ENCODE measurements around the gene SLC22A15. TPM values are rescaled to one million over a fixed set of nuclear protein-coding genes. Genes with fewer than 3 reads are reported as not detected.

SLC22A15 gene
- total and polyA plus RNA-seq, 12 donors = 0.97 to 13.1 (median 7.7) TPM

DNA sequence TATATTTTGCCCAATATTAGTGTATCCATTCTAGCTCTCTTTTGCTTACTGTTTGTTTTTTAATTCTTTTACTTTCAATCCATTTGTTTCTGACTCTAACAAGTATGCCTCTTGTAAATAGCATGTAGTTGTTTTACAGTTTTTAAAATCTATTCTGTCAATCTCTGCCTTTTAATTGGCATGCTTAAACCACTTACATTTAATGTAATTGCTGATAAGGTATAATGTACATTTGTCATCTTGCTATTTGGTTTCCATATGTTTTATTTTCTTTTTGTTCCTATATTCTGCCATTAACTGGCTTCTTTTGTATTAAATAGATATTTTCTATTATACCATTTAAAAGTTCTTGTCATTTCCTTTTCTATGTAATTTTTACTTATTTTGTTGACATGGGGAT lies 118.7 kb downstream of the SLC22A15 start:
- no peaks in the 10 kb centered on the region for H3K27me3 ChIP-seq
- H3K4me3 ChIP-seq = no peak overlapping the region
- no peak overlapping the region for H3K27ac ChIP-seq

DNA sequence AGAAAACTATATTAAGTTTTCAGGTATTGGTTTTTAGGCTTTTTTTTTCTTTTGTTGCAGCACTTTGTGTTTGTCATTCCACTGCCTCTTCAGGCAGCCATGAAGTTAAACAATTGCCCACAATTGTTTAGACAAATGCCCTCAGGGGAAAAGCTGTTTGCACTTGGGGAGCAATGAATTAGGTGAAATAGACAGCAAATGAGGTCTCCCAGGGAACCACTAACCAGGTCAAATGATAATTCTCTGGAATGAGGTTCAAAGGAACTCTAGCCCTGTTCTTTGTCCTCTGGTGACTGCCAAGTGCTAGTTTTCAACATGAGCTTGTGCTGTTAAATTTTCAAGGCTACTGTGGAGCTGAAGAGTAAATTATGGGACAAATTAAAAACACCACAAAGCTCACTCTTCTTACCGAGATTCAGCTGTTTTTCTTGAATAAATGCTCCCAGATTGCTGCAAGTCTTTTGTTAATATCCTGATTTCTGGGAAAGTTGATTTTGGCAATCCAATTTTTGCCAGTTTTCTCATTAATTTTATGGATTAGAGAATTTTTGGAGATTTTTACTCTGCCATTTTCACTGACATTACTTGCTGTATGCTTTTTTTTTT lies 119.8 kb downstream of the SLC22A15 start:
- intact Hi-C loops (cut with DNase I) = no loop called here

More for the DNA sequence above, 118.7 kb downstream of the SLC22A15 start:
- TF ChIP-seq, protein P1, sequence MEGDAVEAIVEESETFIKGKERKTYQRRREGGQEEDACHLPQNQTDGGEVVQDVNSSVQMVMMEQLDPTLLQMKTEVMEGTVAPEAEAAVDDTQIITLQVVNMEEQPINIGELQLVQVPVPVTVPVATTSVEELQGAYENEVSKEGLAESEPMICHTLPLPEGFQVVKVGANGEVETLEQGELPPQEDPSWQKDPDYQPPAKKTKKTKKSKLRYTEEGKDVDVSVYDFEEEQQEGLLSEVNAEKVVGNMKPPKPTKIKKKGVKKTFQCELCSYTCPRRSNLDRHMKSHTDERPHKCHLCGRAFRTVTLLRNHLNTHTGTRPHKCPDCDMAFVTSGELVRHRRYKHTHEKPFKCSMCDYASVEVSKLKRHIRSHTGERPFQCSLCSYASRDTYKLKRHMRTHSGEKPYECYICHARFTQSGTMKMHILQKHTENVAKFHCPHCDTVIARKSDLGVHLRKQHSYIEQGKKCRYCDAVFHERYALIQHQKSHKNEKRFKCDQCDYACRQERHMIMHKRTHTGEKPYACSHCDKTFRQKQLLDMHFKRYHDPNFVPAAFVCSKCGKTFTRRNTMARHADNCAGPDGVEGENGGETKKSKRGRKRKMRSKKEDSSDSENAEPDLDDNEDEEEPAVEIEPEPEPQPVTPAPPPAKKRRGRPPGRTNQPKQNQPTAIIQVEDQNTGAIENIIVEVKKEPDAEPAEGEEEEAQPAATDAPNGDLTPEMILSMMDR (IDR thresholded peaks at IDR 0.05) = no peak
- H3K36me3 ChIP-seq = peaks cover 0 to 9% (median 0%) of the 10 kb centered on the region in 9 donors
- no peak for DNase-seq
- peaks cover 0 to 3% (median 0%) of the 10 kb centered on the region in 9 donors for H3K4me1 ChIP-seq
- H3K9me3 ChIP-seq = peaks cover 0 to 44% (median 17%) of the 10 kb centered on the region in 11 donors
- intact Hi-C loops (cut with DNase I) = no loop called here
- ATAC-seq = no peak

DNA sequence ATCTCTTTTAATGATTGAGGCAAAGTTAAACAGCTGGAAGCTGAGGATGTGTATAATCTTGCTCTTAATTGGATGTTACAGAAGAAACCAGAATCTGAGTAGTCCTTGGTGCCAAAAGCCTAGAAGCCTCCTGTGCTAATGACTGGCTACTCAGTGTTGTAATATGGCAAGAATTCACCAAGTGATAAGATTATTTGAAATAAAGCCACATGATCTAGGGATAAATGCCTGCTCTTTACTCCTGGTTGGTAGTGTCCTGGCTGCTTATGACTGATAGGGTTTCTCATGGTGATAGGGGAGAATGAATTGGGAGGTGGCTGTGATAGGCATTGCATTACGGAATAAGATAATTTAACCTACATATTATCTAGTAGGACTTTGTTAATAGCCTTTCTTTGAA lies 121.3 kb downstream of the SLC22A15 start:
- ATAC-seq (no peak), DNase-seq (no peak)
- H3K27me3 ChIP-seq = no peaks in the 10 kb centered on the region
- TF ChIP-seq, protein P1 (IDR thresholded peaks at IDR 0.05) = no peak
- no peak overlapping the region for H3K4me3 ChIP-seq
- WGBS, 2 donors = 63 to 68% methylated on average over 1 of the region's 1 CpG
- H3K36me3 ChIP-seq = peaks cover 0 to 8% (median 0%) of the 10 kb centered on the region in 9 donors
- H3K27ac ChIP-seq = no peak overlapping the region
- peaks cover 0 to 3% (median 0%) of the 10 kb centered on the region in 9 donors for H3K4me1 ChIP-seq
- intact Hi-C loops (cut with DNase I) = no loop called here
- peaks cover 0 to 31% (median 13%) of the 10 kb centered on the region in 11 donors for H3K9me3 ChIP-seq

More for the DNA sequence above, 119.8 kb downstream of the SLC22A15 start:
- TF ChIP-seq, protein P1 (IDR thresholded peaks at IDR 0.05) = no peak
- Histone ChIP-seq H3K27me3 (no peaks in the 10 kb centered on the region), H3K9me3 (peaks cover 0 to 34% (median 13%) of the 10 kb centered on the region in 11 donors), H3K27ac (no peak overlapping the region), H3K36me3 (peaks cover 0 to 8% (median 0%) of the 10 kb centered on the region in 9 donors), H3K4me3 (no peak overlapping the region), H3K4me1 (peaks cover 0 to 3% (median 0%) of the 10 kb centered on the region in 9 donors)
- DNase-seq = no peak
- no peak for ATAC-seq
- 78 to 82% methylated on average over 1 of the region's 1 CpG for WGBS, 2 donors

DNA sequence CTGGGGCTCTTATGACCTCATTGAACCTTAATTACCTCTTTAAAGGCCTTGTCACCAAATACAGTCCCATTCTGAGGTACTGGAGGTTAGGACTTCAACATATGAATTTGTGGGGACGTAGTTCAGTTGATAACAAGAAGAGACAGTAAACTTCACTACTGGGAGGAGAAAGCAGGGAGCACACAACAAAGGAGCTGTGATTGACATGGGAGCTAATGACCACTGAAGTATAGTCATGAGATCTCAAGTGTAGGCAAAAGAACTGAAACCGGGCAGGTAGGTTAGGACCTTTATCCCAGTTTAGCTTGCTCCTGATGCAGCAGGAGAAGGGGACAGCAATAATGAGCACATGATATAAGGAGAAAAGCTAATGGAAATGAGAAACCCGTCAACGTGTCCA lies 123.1 kb downstream of the SLC22A15 start:
- TF ChIP-seq, protein P1 (IDR thresholded peaks at IDR 0.05) = no peak
- peaks cover 0 to 8% (median 0%) of the 10 kb centered on the region in 9 donors for H3K36me3 ChIP-seq
- intact Hi-C loops (cut with DNase I) = no loop called here
- H3K27me3 ChIP-seq = no peaks in the 10 kb centered on the region
- H3K4me1 ChIP-seq = peaks cover 0 to 3% (median 0%) of the 10 kb centered on the region in 9 donors
- no peak overlapping the region for H3K4me3 ChIP-seq
- no peak overlapping the region for H3K27ac ChIP-seq
- 86 to 87% methylated on average over 4 of the region's 4 CpGs for WGBS, 2 donors
- ATAC-seq = no peak
- no peak for DNase-seq
- peaks cover 0 to 23% (median 13%) of the 10 kb centered on the region in 11 donors for H3K9me3 ChIP-seq
